SK-N-SH (cell line): Measurements from ENCODE around the gene FBXW8. TPM values are rescaled to one million over a fixed set of nuclear protein-coding genes. Genes with fewer than 3 reads are reported as not detected.

ENCODE experiments used
- CTCF ChIA-PET: fragments of 300-600, 350-600 bp; formaldehyde crosslinking; extraction: SDS; loops from one replicate; lab custom pipeline; 2021; lab: Yijun Ruan, JAX
- POLR2A ChIA-PET: fragments of 350-600 bp; sonication (Branson Sonifier 250); formaldehyde crosslinking; extraction: SDS; loops from one replicate; lab custom pipeline; 2020; ENCODE audit warnings: antibody characterized with exemption, inconsistent platforms; lab: Yijun Ruan, JAX
- DNase-seq: peaks from one replicate; pipeline ENCODE4 v3.0.0; 2012
- H2AFZ ChIP-seq: fragments of 200-600 bp; sonication (generic); 2 replicates; pipeline ENCODE4 v1.8.1; 2016; ENCODE audit warnings: antibody characterized with exemption, mild to moderate bottlenecking, low read depth
- H3F3A ChIP-seq: fragments of 200-600 bp; sonication (generic); replicated peaks from 2 replicates; pipeline ENCODE3; 2016; ENCODE audit warnings: antibody characterized with exemption, mild to moderate bottlenecking; ENCODE audit not compliant: insufficient read depth
- H3K27ac ChIP-seq, 2 experiments: fragments of 200-500 bp in 1 of 2; fragments of 200-600 bp in 1 of 2; sonication (Bioruptor generic) in 1 of 2; sonication (generic), shearing (Covaris generic) in 1 of 2; 2 replicates each; pipeline versions ENCODE4 v1.5.1 to v1.6.1; 2014 to 2016; ENCODE audit warnings: low read depth in 2 of 2, inconsistent platforms in 1 of 2, low read length in 1 of 2, mild to moderate bottlenecking in 1 of 2, mixed read lengths in 1 of 2
- H3K27me3 ChIP-seq: fragments of 200-600 bp; sonication (generic), shearing (Covaris generic); 2 replicates; pipeline ENCODE4 v1.6.1; 2016; ENCODE audit warnings: mixed run types; ENCODE audit not compliant: insufficient read depth
- H3K36me3 ChIP-seq, 2 experiments: fragments of 200-500 bp in 1 of 2; fragments of 200-600 bp in 1 of 2; sonication (Bioruptor generic) in 1 of 2; sonication (generic) in 1 of 2; replicated peaks in 1 of 2; 2 replicates each; pipeline versions ENCODE3 to v1.5.1; 2014 to 2016; ENCODE audit warnings: low read length in 1 of 2, mild to moderate bottlenecking in 1 of 2; ENCODE audit not compliant: insufficient read depth in 2 of 2, control insufficient read depth in 1 of 2
- H3K4me1 ChIP-seq, 2 experiments: fragments of 200-500 bp in 1 of 2; fragments of 200-600 bp in 1 of 2; sonication (Bioruptor generic) in 1 of 2; sonication (generic), shearing (Covaris generic) in 1 of 2; 2 replicates each; pipeline versions ENCODE4 v1.5.1 to v1.6.1; 2014 to 2016; ENCODE audit warnings: low read depth in 1 of 2, low read length in 1 of 2, mixed run types in 1 of 2; ENCODE audit not compliant: insufficient read depth in 2 of 2, control insufficient read depth in 1 of 2
- H3K4me2 ChIP-seq: fragments of 200-600 bp; sonication (generic), shearing (Covaris generic); 2 replicates; pipeline ENCODE4 v1.6.1; 2017; ENCODE audit warnings: mixed run types
- H3K4me3 ChIP-seq, 2 experiments: fragments of 200-500 bp in 1 of 2; fragments of 200-600 bp in 1 of 2; sonication (Bioruptor generic) in 1 of 2; sonication (generic), shearing (Covaris generic) in 1 of 2; 2 replicates each; pipeline versions ENCODE4 v1.5.1 to v1.8.1; 2014 to 2016; ENCODE audit warnings: low read depth in 2 of 2, inconsistent platforms in 1 of 2, low read length in 1 of 2, mild to moderate bottlenecking in 1 of 2, mixed read lengths in 1 of 2, moderate library complexity in 1 of 2
- H3K79me2 ChIP-seq: fragments of 200-600 bp; sonication (generic); 2 replicates; pipeline ENCODE4 v1.8.1; 2017; ENCODE audit warnings: mild to moderate bottlenecking; ENCODE audit not compliant: insufficient read depth
- H3K9ac ChIP-seq: fragments of 200-600 bp; sonication (generic); 2 replicates; pipeline ENCODE4 v1.6.1; 2017; ENCODE audit warnings: mixed run types
- H3K9me2 ChIP-seq: fragments of 200-600 bp; sonication (generic); 2 replicates; pipeline ENCODE4 v1.6.1; 2017; ENCODE audit warnings: mixed run types
- H3K9me3 ChIP-seq: fragments of 200-600 bp; sonication (generic); 2 replicates; pipeline ENCODE4 v1.6.1; 2017; ENCODE audit warnings: mixed run types, mild to moderate bottlenecking, moderate library complexity
- H4K20me1 ChIP-seq: fragments of 200-600 bp; sonication (generic); 2 replicates; pipeline ENCODE4 v1.6.1; 2017; ENCODE audit warnings: mild to moderate bottlenecking, mixed run types; ENCODE audit not compliant: insufficient read depth
- CHD2 ChIP-seq: fragments of 150-350 bp; IDR thresholded peaks from 2 replicates; pipeline ENCODE4 v1.6.1; 2018; ENCODE audit warnings: low read length; ENCODE audit not compliant: partially characterized antibody
- ELF1 ChIP-seq: IDR thresholded peaks from 2 replicates; pipeline ENCODE4 v1.4.0; 2012
- EP300 ChIP-seq, 2 experiments: IDR thresholded peaks; 2 replicates each; pipeline versions ENCODE4 v1.4.0 to v1.6.1; 2012; ENCODE audit warnings: borderline replicate concordance in 1 of 2, low read depth in 1 of 2, low read length in 1 of 2
- EZH2phosphoT487 ChIP-seq: fragments of 200-600 bp; sonication (generic); IDR thresholded peaks from 2 replicates; pipeline ENCODE4 v1.6.1; 2017; ENCODE audit warnings: low read depth, mixed run types, mild to moderate bottlenecking, antibody characterized with exemption, moderate library complexity, borderline replicate concordance
- FOXJ3 ChIP-seq: sonication (generic); formaldehyde crosslinking; IDR thresholded peaks from 2 replicates; pipeline ENCODE4 v1.5.1; 2020; ENCODE audit warnings: mild to moderate bottlenecking, missing genetic modification reagents
- GATA2 ChIP-seq: sonication (generic); formaldehyde crosslinking; IDR thresholded peaks from 2 replicates; pipeline ENCODE4 v1.5.0; 2020; ENCODE audit warnings: mild to moderate bottlenecking, missing genetic modification reagents
- MAX ChIP-seq: IDR thresholded peaks from 2 replicates; pipeline ENCODE4 v1.4.0; 2012; ENCODE audit warnings: low read depth
- MXI1 ChIP-seq: IDR thresholded peaks from 2 replicates; pipeline ENCODE4 v1.6.1; 2012; ENCODE audit warnings: mild to moderate bottlenecking, low read depth, low read length, improper control_type of control experiment
- NFIC ChIP-seq: IDR thresholded peaks from 2 replicates; pipeline ENCODE4 v1.4.0; 2012; ENCODE audit warnings: borderline replicate concordance
- RCOR1 ChIP-seq: fragments of 150-350 bp; IDR thresholded peaks from 2 replicates; pipeline ENCODE4 v1.6.1; 2017; ENCODE audit warnings: antibody characterized with exemption, low read length
- RFX5 ChIP-seq: IDR thresholded peaks from 2 replicates; pipeline ENCODE4 v1.6.1; 2012; ENCODE audit warnings: mild to moderate bottlenecking, improper control_type of control experiment, low read length
- RXRA ChIP-seq: IDR thresholded peaks from 2 replicates; pipeline ENCODE4 v1.4.0; 2012; ENCODE audit warnings: low read depth, mild to moderate bottlenecking, borderline replicate concordance
- SIN3A ChIP-seq: IDR thresholded peaks from 2 replicates; pipeline ENCODE4 v1.6.1; 2012; ENCODE audit warnings: low read depth, mild to moderate bottlenecking, low read length, moderate library complexity, borderline replicate concordance
- TCF12 ChIP-seq: IDR thresholded peaks from 2 replicates; pipeline ENCODE4 v1.4.0; 2012
- ZBTB33 ChIP-seq: IDR thresholded peaks from 2 replicates; pipeline ENCODE4 v1.4.0; 2012; ENCODE audit warnings: low read depth, borderline replicate concordance
- WGBS: methylation state at CpG from one replicate; pipeline ENCODE4 v1.1.6; 2017; ENCODE audit warnings: low lambda C conversion rate; 5-methylcytosine and 5-hydroxymethylcytosine counted together
- polyA plus RNA-seq, 3 experiments: library from polyadenylated mRNA; depleted of rRNA; stranded (reverse); fragments of >200 nt; gene quantifications; 2 replicates each; pipeline ENCODE4 v1.2.3, GENCODE V29; 2012
- TF ChIP-seq, protein P1 (sequence below): fragments of 150-350 bp; IDR thresholded peaks from 2 replicates; pipeline ENCODE4 v1.6.1; 2017; ENCODE audit warnings: antibody characterized with exemption, low read length, low read depth, borderline replicate concordance

FBXW8 gene
- polyA plus RNA-seq, 1 of the 3 experiments (the other 2 are of a cell fraction): 15.6 TPM

GRCh38 chr12:117042171-117042842 is 131.6 kb downstream of the FBXW8 start:
- no peak for DNase-seq
- no peaks in the 10 kb centered on the region for H3F3A ChIP-seq
- H3K9ac ChIP-seq: no peak overlapping the region
- no peaks in the 10 kb centered on the region for H3K79me2 ChIP-seq
- ChIA-PET POLR2A (no interaction called here), CTCF (interaction anchor here (1.4 kb wide), 1 partner anchor 808 kb away, joined by 3 read pairs; no protein-coding TSS in a partner anchor)
- 91% methylated on average over 18 of the region's 23 CpGs for WGBS
- TF ChIP-seq GATA2 (no peak), RXRA (no peak), EZH2phosphoT487 (no peak), EP300 (IDR thresholded peaks at IDR 0.05; ENCODE audit: borderline replicate concordance in 1 of 2, low read depth in 1 of 2, low read length in 1 of 2) (no peak), SIN3A (no peak), MXI1 (no peak), TCF12 (no peak), ZBTB33 (no peak), MAX (no peak), RFX5 (no peak), CHD2 (no peak), ELF1 (no peak), NFIC (no peak), FOXJ3 (no peak), RCOR1 (no peak)
- TF ChIP-seq, protein P1, sequence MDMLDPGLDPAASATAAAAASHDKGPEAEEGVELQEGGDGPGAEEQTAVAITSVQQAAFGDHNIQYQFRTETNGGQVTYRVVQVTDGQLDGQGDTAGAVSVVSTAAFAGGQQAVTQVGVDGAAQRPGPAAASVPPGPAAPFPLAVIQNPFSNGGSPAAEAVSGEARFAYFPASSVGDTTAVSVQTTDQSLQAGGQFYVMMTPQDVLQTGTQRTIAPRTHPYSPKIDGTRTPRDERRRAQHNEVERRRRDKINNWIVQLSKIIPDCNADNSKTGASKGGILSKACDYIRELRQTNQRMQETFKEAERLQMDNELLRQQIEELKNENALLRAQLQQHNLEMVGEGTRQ: no peak
- H3K36me3 ChIP-seq: no peaks in the 10 kb centered on the region
- H3K27me3 ChIP-seq: no peaks in the 10 kb centered on the region
- H3K27ac ChIP-seq: no peak overlapping the region
- no peak overlapping the region for H3K4me3 ChIP-seq
- no peaks in the 10 kb centered on the region for H4K20me1 ChIP-seq
- H2AFZ ChIP-seq: no peak overlapping the region
- H3K9me2 ChIP-seq: no peaks in the 10 kb centered on the region
- H3K9me3 ChIP-seq: no peaks in the 10 kb centered on the region
- H3K4me1 ChIP-seq: peaks cover 0 to 13% of the 10 kb centered on the region in 2 experiments; a peak in 1 of 4 replicates
- no peak overlapping the region for H3K4me2 ChIP-seq
